ENCODE data around the gene HMG20A. TPM values are rescaled to one million over a fixed set of nuclear protein-coding genes. Genes with fewer than 3 reads are reported as not detected.

HMG20A gene
- total and polyA plus RNA-seq, 2 of the 13 experiments (the other 11 are each of a cell fraction or from before 2014, with no cell fraction given) = 28.0 to 35.2 TPM

- ChIA-PET POLR2A (no interaction called here), CTCF (ENCODE audit: low intra/inter-chr PET ratio, low total read pairs) (no interaction called here)
- intact Hi-C loops (cut with micrococcal nuclease; ENCODE audit: unreplicated experiment) = no loop called here
- Histone ChIP-seq H3K36me3 (replicated peaks in 1 of 2; ENCODE audit: control insufficient read depth in 1 of 2, insufficient read depth in 2 of 2, low read length in 2 of 2) (no peaks in the 10 kb centered on the region), H4K20me1 (ENCODE audit: insufficient read depth, low read length) (no peaks in the 10 kb centered on the region), H3K27me3 (ENCODE audit: control insufficient read depth in 1 of 2, insufficient read depth in 2 of 2, low read length in 2 of 2) (peaks cover 0 to 7% of the 10 kb centered on the region in 2 experiments; a peak in 1 of 5 replicates), H2AFZ (ENCODE audit: low read length) (no peak overlapping the region), H3K4me1 (ENCODE audit: insufficient read depth, low read length) (peaks cover 10% of the 10 kb centered on the region), H3K27ac (ENCODE audit: extremely low read length, insufficient read depth, low read length) (no peak overlapping the region), H3K4me3 (replicated peaks in 1 of 3; ENCODE audit: insufficient read depth in 1 of 3, low read depth in 2 of 3, low read length in 3 of 3) (no peak overlapping the region), H3K79me2 (ENCODE audit: insufficient read depth, low read length) (no peaks in the 10 kb centered on the region), H3K4me2 (ENCODE audit: low read depth, low read length) (no peak overlapping the region), H3K9ac (ENCODE audit: insufficient read depth, low read depth, low read length) (no peak overlapping the region), H3K9me3 (ENCODE audit: low read length) (no peaks in the 10 kb centered on the region)
- peak; percentile 39 for DNase-seq (ENCODE audit: low spot score)
- 11% methylated on average over 3 of the region's 3 CpGs for WGBS (ENCODE audit: low lambda C conversion rate)
- TF ChIP-seq FOXP1 (IDR thresholded peaks at IDR 0.05) = no peak
- peak; percentile 16; the same call in 1 of the 2 replicates for TF ChIP-seq FOXP1 (CRISPR knock-in tag; IDR thresholded peaks at IDR 0.05)
- no peak for TF ChIP-seq POLR2AphosphoS2 (IDR thresholded peaks at IDR 0.05; ENCODE audit: low read depth, low read length)
- TF ChIP-seq NFKBIZ (CRISPR knock-in tag; IDR thresholded peaks at IDR 0.05) = no peak
- no peak for TF ChIP-seq STAG1 (CRISPR knock-in tag; IDR thresholded peaks at IDR 0.05)
- TF ChIP-seq PBX2 (CRISPR knock-in tag; IDR thresholded peaks at IDR 0.05) = 0 out of 2 replicates have a peak, but pooled peaks have one; percentile 17
- 0 out of 2 replicates have a peak, but pooled peaks have one; percentile 9 for TF ChIP-seq CEBPB (IDR thresholded peaks at IDR 0.05; ENCODE audit: borderline replicate concordance, low read depth, low read length)
- TF ChIP-seq POLR2AphosphoS5 (IDR thresholded peaks at IDR 0.05; ENCODE audit: low read depth, low read length) = no peak
- TF ChIP-seq, protein P1, sequence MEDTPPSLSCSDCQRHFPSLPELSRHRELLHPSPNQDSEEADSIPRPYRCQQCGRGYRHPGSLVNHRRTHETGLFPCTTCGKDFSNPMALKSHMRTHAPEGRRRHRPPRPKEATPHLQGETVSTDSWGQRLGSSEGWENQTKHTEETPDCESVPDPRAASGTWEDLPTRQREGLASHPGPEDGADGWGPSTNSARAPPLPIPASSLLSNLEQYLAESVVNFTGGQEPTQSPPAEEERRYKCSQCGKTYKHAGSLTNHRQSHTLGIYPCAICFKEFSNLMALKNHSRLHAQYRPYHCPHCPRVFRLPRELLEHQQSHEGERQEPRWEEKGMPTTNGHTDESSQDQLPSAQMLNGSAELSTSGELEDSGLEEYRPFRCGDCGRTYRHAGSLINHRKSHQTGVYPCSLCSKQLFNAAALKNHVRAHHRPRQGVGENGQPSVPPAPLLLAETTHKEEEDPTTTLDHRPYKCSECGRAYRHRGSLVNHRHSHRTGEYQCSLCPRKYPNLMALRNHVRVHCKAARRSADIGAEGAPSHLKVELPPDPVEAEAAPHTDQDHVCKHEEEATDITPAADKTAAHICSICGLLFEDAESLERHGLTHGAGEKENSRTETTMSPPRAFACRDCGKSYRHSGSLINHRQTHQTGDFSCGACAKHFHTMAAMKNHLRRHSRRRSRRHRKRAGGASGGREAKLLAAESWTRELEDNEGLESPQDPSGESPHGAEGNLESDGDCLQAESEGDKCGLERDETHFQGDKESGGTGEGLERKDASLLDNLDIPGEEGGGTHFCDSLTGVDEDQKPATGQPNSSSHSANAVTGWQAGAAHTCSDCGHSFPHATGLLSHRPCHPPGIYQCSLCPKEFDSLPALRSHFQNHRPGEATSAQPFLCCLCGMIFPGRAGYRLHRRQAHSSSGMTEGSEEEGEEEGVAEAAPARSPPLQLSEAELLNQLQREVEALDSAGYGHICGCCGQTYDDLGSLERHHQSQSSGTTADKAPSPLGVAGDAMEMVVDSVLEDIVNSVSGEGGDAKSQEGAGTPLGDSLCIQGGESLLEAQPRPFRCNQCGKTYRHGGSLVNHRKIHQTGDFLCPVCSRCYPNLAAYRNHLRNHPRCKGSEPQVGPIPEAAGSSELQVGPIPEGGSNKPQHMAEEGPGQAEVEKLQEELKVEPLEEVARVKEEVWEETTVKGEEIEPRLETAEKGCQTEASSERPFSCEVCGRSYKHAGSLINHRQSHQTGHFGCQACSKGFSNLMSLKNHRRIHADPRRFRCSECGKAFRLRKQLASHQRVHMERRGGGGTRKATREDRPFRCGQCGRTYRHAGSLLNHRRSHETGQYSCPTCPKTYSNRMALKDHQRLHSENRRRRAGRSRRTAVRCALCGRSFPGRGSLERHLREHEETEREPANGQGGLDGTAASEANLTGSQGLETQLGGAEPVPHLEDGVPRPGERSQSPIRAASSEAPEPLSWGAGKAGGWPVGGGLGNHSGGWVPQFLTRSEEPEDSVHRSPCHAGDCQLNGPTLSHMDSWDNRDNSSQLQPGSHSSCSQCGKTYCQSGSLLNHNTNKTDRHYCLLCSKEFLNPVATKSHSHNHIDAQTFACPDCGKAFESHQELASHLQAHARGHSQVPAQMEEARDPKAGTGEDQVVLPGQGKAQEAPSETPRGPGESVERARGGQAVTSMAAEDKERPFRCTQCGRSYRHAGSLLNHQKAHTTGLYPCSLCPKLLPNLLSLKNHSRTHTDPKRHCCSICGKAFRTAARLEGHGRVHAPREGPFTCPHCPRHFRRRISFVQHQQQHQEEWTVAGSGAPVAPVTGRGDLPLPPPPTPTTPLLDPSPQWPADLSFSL (CRISPR knock-in tag; IDR thresholded peaks at IDR 0.05) = no peak
- TF ChIP-seq ZKSCAN8 (CRISPR knock-in tag; IDR thresholded peaks at IDR 0.05; ENCODE audit: borderline replicate concordance) = no peak
- peak; percentile 60 for TF ChIP-seq SKI (IDR thresholded peaks at IDR 0.05; ENCODE audit: partially characterized antibody)
- TF ChIP-seq CBFB (CRISPR knock-in tag; IDR thresholded peaks at IDR 0.05) = no peak
- peak; percentile 44 for TF ChIP-seq TBL1XR1 (IDR thresholded peaks at IDR 0.05; ENCODE audit: borderline replicate concordance, low read length, partially characterized antibody)
- peak; percentile 31; the same call in 1 of the 2 replicates for TF ChIP-seq NCOR1 (IDR thresholded peaks at IDR 0.05; ENCODE audit: borderline replicate concordance, low read length)
- no peak for FAIRE-seq
- peak; percentile 71 for ATAC-seq
- in situ Hi-C loops (cut with HindIII; ENCODE audit: extremely low pct_ligation_motif_present, low pct_unique_long_range_greater_than_20kb) = no loop called here
- no TSS peak for BruUV-seq (replicated peaks)
These were observed 98.9 kb downstream of the HMG20A start for GRCh38 chr15:77519540-77519939.

Data from HepG2 (cell line).